ENCODE results near the gene ERN1.
A peak's percentile ranks its signal among the peaks of the same experiment; 100 is the strongest.

ERN1 gene

DNA sequence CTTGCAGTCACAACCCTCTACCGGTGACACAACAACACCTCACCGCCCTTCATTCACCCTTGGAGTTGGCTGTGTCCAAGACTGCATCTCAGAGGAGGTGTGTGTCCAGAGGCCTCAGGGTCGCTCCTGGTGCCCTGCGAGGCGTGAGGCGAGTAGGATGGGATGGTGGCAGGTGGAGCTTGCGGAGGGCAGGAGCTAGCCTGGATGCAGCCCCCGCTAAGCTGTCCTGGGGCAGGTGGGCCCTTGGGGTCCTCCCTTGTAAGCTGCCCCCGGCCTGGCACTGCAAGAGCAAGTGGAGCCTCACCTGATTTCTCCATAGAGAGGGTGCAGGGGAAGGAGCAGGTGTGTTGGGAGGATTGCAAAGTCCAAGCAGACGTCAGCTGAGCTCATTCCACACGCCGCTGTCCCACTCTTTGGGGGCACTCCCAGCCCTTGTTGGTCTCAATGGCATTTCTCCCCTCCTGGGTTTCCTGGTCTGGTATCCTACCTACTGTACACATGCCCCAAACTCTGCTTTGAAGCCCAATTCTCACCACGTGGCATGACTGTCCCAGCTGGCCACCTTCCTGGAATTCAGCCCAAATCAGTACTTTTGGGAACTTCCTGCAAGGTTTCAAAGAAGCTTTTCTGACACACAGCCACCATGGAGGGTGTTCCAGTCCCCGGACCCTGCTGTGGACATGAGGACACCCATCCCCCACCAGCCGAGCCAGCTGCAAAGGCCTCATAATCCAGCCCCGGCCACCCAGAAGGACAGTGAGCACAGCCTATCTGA, 91.4 kb downstream of the ERN1 start:
- Mint-ChIP-seq H3K4me3 (no peak overlapping the region), H3K27ac (peak overlapping the region in 2 of 3 experiments; percentile 72 to 81), H3K27me3 (ENCODE audit: low read depth) (peaks cover 4% of the 10 kb centered on the region), H3K9me3 (no peaks in the 10 kb centered on the region), H3K4me1 (peaks cover 16% of the 10 kb centered on the region), H3K36me3 (ENCODE audit: low read depth) (peaks cover 19% of the 10 kb centered on the region)
- TF ChIP-seq, protein P1, sequence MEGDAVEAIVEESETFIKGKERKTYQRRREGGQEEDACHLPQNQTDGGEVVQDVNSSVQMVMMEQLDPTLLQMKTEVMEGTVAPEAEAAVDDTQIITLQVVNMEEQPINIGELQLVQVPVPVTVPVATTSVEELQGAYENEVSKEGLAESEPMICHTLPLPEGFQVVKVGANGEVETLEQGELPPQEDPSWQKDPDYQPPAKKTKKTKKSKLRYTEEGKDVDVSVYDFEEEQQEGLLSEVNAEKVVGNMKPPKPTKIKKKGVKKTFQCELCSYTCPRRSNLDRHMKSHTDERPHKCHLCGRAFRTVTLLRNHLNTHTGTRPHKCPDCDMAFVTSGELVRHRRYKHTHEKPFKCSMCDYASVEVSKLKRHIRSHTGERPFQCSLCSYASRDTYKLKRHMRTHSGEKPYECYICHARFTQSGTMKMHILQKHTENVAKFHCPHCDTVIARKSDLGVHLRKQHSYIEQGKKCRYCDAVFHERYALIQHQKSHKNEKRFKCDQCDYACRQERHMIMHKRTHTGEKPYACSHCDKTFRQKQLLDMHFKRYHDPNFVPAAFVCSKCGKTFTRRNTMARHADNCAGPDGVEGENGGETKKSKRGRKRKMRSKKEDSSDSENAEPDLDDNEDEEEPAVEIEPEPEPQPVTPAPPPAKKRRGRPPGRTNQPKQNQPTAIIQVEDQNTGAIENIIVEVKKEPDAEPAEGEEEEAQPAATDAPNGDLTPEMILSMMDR (IDR thresholded peaks at IDR 0.05; ENCODE audit: unreplicated experiment in 3 of 3), result no peak

DNA sequence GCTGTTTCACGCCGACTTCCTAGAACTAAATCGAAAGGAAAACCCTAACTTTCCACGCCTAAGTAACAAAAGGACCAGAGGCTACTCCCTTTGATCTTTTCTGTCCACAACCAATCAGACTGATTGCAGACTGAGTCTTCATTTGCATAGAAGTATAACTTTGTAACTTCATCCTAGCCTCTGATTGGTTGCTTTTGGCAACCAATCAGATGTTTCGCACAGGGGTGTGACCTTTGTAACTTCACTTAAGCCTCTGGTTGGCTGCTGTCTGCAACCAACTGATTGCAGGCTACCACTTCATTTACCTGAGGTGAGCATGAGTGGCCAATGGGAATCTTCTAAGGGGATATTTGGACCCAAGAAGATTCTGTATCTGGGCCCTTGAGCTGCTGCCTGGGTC, 92.1 kb downstream of the ERN1 start:
- TF ChIP-seq, protein P1 (IDR thresholded peaks at IDR 0.05; ENCODE audit: unreplicated experiment in 3 of 3), result no peak

DNA sequence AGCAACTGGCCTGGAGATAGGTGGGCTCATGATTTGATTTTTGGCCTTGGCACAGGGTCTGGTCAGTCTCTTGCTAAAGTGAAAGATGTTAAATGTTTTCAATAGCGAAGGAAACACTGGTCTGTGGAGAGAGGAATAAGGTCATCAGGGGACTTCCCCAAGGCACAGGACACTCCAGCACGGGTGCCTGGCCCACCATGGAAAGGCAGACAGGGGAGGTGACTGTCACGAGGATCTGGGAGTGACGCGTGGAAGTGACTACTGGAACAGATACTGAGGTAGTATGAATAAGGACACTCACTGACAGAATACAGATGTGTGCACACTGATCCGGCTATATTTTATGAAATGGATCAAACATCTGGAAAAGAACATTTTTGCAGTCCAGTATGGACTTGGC, 92.8 kb downstream of the ERN1 start:
- Mint-ChIP-seq H3K27ac (peak overlapping the region in 1 of 3 experiments; percentile 5), H3K27me3 (ENCODE audit: low read depth) (peaks cover 4% of the 10 kb centered on the region), H3K4me1 (peaks cover 8% of the 10 kb centered on the region), H3K9me3 (no peaks in the 10 kb centered on the region), H3K36me3 (ENCODE audit: low read depth) (peaks cover 12% of the 10 kb centered on the region), H3K4me3 (no peak overlapping the region)
- TF ChIP-seq, protein P1 (IDR thresholded peaks at IDR 0.05; ENCODE audit: unreplicated experiment in 3 of 3), result no peak

More for the DNA sequence above, 92.1 kb downstream of the ERN1 start:
- Mint-ChIP-seq H3K9me3 (no peaks in the 10 kb centered on the region), H3K27me3 (ENCODE audit: low read depth) (peaks cover 4% of the 10 kb centered on the region), H3K27ac (no peak overlapping the region), H3K36me3 (ENCODE audit: low read depth) (peaks cover 16% of the 10 kb centered on the region), H3K4me1 (peaks cover 13% of the 10 kb centered on the region), H3K4me3 (no peak overlapping the region)

DNA sequence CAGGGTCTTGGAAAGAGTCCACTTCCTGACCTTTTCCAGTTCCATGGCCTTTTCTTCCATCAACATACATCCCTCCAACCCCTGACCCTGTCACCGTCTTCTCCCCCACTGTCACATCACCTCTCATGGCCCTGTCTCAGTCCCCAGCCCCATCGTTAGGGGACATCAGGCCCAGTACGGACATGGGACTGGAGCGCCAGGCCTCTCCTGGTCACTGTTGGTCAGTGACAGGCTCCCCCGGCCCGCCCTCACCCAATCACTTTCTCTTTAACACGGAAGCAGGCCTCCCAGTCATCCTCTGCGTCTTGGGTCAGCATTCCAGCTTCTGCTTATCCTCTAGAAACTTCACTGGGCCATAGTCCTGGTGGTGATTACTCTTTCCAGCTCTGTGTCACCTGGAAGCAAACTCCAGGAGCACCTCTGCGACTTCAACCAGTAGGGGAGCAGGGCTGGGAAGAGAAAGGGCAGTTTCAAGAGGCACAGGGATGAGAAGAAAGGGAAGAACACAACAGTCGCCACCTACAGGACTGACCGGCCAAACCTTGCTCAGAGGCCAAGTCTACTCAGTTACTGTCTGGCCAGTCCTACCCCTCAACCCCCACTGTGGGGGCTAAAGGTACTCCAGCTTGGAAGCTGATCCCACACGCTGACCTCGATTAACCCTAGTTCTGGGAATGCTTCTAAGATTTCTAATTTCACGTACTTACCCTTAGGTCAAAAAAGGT, 93.6 kb downstream of the ERN1 start:
- peaks cover 5% of the 10 kb centered on the region for H3K4me1 Mint-ChIP-seq
- H3K9me3 Mint-ChIP-seq, result no peaks in the 10 kb centered on the region
- H3K36me3 Mint-ChIP-seq (ENCODE audit: low read depth), result peaks cover 5% of the 10 kb centered on the region
- no peak overlapping the region for H3K4me3 Mint-ChIP-seq
- no peak overlapping the region for H3K27ac Mint-ChIP-seq
- TF ChIP-seq, protein P1 (IDR thresholded peaks at IDR 0.05; ENCODE audit: unreplicated experiment in 3 of 3), result no peak
- peaks cover 4% of the 10 kb centered on the region for H3K27me3 Mint-ChIP-seq (ENCODE audit: low read depth)

DNA sequence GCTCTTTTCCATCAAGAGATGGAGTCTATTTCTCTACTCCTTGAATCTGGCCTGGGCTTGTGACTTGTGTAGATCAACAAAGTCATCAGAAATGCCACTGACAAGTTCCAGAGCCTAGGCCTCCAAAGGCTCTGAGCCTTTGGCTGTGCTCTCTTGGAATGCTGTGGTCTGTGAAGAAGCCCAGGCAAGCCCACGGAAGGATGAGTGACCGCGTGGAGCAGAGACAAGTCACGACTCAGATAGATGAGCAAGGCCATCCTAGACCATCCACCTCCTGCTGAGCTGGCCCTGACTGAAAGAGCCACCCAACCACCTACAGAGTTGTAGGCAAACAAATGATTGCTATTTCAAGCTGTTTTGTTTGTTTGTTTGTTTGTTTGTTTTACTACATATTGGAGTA, 97.9 kb downstream of the ERN1 start:
- Mint-ChIP-seq H3K27me3 (ENCODE audit: low read depth) (peaks cover 4% of the 10 kb centered on the region), H3K36me3 (ENCODE audit: low read depth) (peaks cover 2% of the 10 kb centered on the region), H3K27ac (no peak overlapping the region), H3K4me1 (no peaks in the 10 kb centered on the region), H3K9me3 (no peaks in the 10 kb centered on the region), H3K4me3 (no peak overlapping the region)
- TF ChIP-seq, protein P1 (IDR thresholded peaks at IDR 0.05; ENCODE audit: unreplicated experiment in 3 of 3), result no peak

All from nephron (organoid).